ENCODE results near the gene NDST1. TPM values are rescaled to one million over a fixed set of nuclear protein-coding genes. Genes with fewer than 3 reads are reported as not detected.
A peak's percentile ranks its signal among the peaks of the same experiment; 100 is the strongest.

NDST1 gene
- total RNA-seq, 1 donor from 2014 or later, result 19.3 TPM

DNA sequence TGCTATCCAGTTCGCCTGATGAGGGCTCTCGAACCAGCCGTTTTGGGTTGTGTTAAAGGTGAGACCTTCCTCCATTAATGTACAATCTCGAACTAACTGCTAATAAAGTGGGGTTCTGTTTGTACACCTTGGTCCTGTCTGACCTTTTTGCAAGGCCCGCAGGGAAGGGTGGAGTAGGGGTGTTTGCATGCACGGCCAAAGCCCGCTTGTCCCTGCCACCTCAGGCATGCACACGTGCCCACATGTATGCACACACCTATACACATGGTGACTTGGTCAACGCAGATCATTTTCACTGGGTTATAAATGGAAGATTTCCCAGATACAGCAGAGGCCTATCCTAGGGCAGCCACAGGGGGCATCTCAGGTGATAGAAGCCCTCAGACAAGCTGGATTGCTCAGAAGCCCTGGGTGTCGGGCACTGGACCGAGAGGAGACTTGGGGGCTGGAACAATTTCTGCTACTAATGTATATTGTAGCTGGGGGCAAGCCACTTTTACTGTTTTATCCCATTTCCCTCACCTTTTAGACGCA is 50.2 kb downstream of the NDST1 start:
- Histone ChIP-seq H3K27ac (ENCODE audit: low read depth, low read length) (no peak overlapping the region), H3K36me3 (ENCODE audit: control insufficient read depth in 3 of 3, insufficient read depth in 3 of 3, low read length in 3 of 3) (peaks cover 19 to 29% (median 21%) of the 10 kb centered on the region in 3 donors), H3K4me3 (ENCODE audit: low read length in 3 of 3) (no peak overlapping the region), H3K9me3 (ENCODE audit: control insufficient read depth in 3 of 3, low read length in 3 of 3) (no peaks in the 10 kb centered on the region), H3K9ac (ENCODE audit: low read depth in 1 of 3, low read length in 3 of 3) (peak overlapping the region in 1 of 3 donors; percentile 25), H3K4me1 (ENCODE audit: control insufficient read depth in 3 of 3, insufficient read depth in 3 of 3, low read length in 3 of 3) (peaks cover 14 to 31% (median 24%) of the 10 kb centered on the region in 3 donors), H3K27me3 (ENCODE audit: control insufficient read depth in 3 of 3, insufficient read depth in 3 of 3, low read length in 3 of 3) (no peaks in the 10 kb centered on the region)

DNA sequence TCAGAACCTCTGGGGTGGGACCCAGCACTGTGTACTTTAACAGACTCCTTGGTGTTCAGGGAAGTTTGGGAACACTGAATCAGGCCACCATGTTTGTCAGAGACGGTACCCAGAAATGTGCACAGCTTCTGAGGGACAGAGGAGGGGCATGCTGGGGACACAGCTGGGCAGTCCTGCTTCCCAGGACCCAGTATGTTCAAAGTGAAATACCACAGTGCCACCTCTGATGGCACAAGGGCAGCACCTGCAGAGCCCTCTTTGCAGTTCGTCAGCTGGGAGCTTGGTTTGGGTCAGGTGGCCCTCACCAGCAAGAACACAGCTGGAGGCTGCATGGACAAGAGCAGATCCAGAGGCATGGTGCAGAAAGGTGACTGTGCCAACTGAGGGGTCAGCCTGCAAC is 51.2 kb downstream of the NDST1 start:
- Histone ChIP-seq H3K27ac (ENCODE audit: low read depth, low read length) (no peak overlapping the region), H3K9ac (ENCODE audit: low read depth in 1 of 3, low read length in 3 of 3) (peak overlapping the region in 2 of 3 donors; percentile 12 to 50), H3K9me3 (ENCODE audit: control insufficient read depth in 3 of 3, low read length in 3 of 3) (no peaks in the 10 kb centered on the region)

DNA sequence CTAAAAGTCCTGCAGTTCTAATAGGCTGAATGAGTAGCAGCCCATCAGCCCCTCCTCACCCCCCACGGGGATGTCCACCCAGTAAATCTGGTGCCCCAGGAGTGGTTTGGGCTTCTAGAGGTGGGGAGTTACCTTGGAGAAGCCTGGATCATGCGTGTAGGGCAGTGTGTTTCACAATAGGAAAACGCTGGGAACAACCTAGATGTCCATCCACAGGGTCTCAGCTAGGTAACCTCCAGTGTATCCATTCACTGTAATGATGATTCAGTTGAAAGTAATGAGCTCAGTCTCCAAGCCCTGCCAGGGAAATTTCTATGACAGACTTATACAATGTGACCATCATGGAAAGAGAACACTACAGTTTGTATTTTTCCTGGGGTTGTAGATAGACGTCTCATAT is 51.8 kb downstream of the NDST1 start:
- H3K27me3 ChIP-seq (ENCODE audit: control insufficient read depth in 3 of 3, insufficient read depth in 3 of 3, low read length in 3 of 3), result no peaks in the 10 kb centered on the region
- H3K9me3 ChIP-seq (ENCODE audit: control insufficient read depth in 3 of 3, low read length in 3 of 3), result no peaks in the 10 kb centered on the region
- H3K4me3 ChIP-seq (ENCODE audit: low read length in 3 of 3), result no peak overlapping the region
- H3K9ac ChIP-seq (ENCODE audit: low read depth in 1 of 3, low read length in 3 of 3), result no peak overlapping the region
- no peak overlapping the region for H3K27ac ChIP-seq (ENCODE audit: low read depth, low read length)
- H3K4me1 ChIP-seq (ENCODE audit: control insufficient read depth in 3 of 3, insufficient read depth in 3 of 3, low read length in 3 of 3), result peaks cover 14 to 31% (median 24%) of the 10 kb centered on the region in 3 donors
- peaks cover 9 to 16% (median 9%) of the 10 kb centered on the region in 3 donors for H3K36me3 ChIP-seq (ENCODE audit: control insufficient read depth in 3 of 3, insufficient read depth in 3 of 3, low read length in 3 of 3)

More for the DNA sequence above, 51.2 kb downstream of the NDST1 start:
- H3K4me3 ChIP-seq (ENCODE audit: low read length in 3 of 3), result no peak overlapping the region
- peaks cover 14 to 31% (median 24%) of the 10 kb centered on the region in 3 donors for H3K4me1 ChIP-seq (ENCODE audit: control insufficient read depth in 3 of 3, insufficient read depth in 3 of 3, low read length in 3 of 3)
- H3K27me3 ChIP-seq (ENCODE audit: control insufficient read depth in 3 of 3, insufficient read depth in 3 of 3, low read length in 3 of 3), result no peaks in the 10 kb centered on the region
- H3K36me3 ChIP-seq (ENCODE audit: control insufficient read depth in 3 of 3, insufficient read depth in 3 of 3, low read length in 3 of 3), result peaks cover 11 to 21% (median 13%) of the 10 kb centered on the region in 3 donors

DNA sequence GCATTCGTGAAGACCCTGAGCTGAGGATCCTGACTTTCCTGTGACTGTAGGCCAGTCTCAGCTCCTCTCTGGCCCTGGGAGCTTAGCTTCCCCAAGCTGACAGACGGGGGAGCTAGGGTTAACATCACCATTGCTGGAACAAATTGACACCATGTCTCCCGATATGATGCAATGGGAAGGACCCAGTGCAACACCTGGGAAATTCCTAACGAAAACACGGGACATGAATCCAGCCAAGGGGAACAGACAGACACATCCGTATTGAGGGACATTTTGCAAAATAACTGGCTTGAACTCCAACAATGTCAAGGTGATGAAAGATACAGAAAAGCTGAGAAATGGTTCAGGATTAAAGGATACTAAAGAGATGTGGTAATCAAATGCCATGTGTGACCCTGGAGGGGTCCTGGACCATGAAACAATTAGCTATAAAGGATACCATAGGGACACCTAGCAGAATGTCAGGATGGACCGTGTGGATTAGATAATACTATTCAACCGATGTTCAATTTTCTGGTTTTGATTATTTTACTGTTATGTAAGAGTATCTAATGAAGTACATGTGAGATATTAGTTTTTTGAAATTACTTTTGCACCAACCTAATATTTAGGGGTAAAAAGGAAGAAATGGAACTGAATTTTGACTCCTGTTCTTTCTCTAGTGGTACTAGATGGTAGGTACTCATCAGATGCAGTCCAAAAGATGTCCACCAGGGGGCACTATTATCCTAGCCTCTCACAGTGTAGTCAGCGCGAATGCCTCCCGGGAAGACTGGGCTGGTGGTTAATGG is 52.7 kb downstream of the NDST1 start:
- Histone ChIP-seq H3K4me3 (ENCODE audit: low read length in 3 of 3) (no peak overlapping the region), H3K27me3 (ENCODE audit: control insufficient read depth in 3 of 3, insufficient read depth in 3 of 3, low read length in 3 of 3) (no peaks in the 10 kb centered on the region), H3K4me1 (ENCODE audit: control insufficient read depth in 3 of 3, insufficient read depth in 3 of 3, low read length in 3 of 3) (peaks cover 14 to 31% (median 24%) of the 10 kb centered on the region in 3 donors), H3K9ac (ENCODE audit: low read depth in 1 of 3, low read length in 3 of 3) (no peak overlapping the region), H3K27ac (ENCODE audit: low read depth, low read length) (no peak overlapping the region), H3K36me3 (ENCODE audit: control insufficient read depth in 3 of 3, insufficient read depth in 3 of 3, low read length in 3 of 3) (peaks cover 1 to 8% (median 2%) of the 10 kb centered on the region in 3 donors), H3K9me3 (ENCODE audit: control insufficient read depth in 3 of 3, low read length in 3 of 3) (no peaks in the 10 kb centered on the region)

DNA sequence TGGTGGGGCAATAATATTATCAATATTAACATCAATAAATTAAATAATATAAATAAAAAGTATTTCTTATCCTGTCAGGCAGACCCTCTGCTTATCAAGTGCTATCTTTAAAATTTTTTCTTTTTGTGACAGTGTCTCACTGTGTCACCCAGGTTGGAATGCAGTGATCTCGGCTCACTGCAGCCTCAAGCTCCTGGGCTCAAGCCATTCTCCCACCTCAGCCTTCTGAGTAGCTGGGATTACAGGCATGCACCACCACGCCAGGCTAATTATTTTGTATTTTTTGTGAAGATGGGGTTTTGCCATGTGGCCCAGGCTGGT is 53.2 kb downstream of the NDST1 start:
- H3K27me3 ChIP-seq (ENCODE audit: control insufficient read depth in 3 of 3, insufficient read depth in 3 of 3, low read length in 3 of 3), result no peaks in the 10 kb centered on the region
- H3K36me3 ChIP-seq (ENCODE audit: control insufficient read depth in 3 of 3, insufficient read depth in 3 of 3, low read length in 3 of 3), result peaks cover 0 to 3% (median 0%) of the 10 kb centered on the region in 3 donors
- no peak overlapping the region for H3K4me3 ChIP-seq (ENCODE audit: low read length in 3 of 3)
- H3K9me3 ChIP-seq (ENCODE audit: control insufficient read depth in 3 of 3, low read length in 3 of 3), result no peaks in the 10 kb centered on the region
- H3K27ac ChIP-seq (ENCODE audit: low read depth, low read length), result no peak overlapping the region
- H3K4me1 ChIP-seq (ENCODE audit: control insufficient read depth in 3 of 3, insufficient read depth in 3 of 3, low read length in 3 of 3), result peaks cover 14 to 31% (median 24%) of the 10 kb centered on the region in 3 donors
- H3K9ac ChIP-seq (ENCODE audit: low read depth in 1 of 3, low read length in 3 of 3), result no peak overlapping the region

DNA sequence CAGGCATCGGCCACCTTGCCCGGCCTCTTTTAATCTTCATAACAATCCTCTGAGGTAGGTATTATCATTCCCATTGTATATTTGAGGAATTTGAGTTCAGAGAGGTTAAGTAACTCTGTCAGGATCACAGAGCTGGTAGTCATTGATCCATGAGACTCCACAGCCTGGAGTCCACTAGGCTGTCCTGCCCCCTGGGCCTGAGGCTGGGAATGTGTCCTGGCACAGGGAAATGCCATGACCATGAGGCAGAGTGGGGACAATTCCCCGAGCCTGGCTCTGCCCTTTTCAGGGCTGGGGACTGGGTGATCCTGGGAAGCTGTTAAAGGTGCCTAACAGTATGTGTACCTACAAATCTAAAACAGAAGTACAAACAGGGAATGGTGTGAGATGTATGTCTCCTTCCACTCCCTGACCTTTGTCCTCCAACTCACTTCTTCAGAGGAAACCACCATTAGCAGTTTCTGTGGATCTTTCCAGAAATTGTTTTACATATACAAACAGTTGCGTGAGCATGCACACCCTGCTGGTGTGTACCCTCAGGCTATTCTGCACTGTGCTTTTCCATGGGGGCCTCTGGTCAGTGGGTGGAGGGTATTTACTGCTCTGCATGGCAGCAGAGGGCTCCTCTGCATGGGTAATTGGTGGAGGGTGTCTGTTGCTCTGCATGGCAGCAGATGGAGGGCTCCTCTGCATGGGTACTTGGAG is 53.8 kb downstream of the NDST1 start:
- H3K9ac ChIP-seq (ENCODE audit: low read depth in 1 of 3, low read length in 3 of 3), result peak overlapping the region in 1 of 3 donors; percentile 3
- no peak overlapping the region for H3K4me3 ChIP-seq (ENCODE audit: low read length in 3 of 3)
- H3K9me3 ChIP-seq (ENCODE audit: control insufficient read depth in 3 of 3, low read length in 3 of 3), result no peaks in the 10 kb centered on the region
- H3K36me3 ChIP-seq (ENCODE audit: control insufficient read depth in 3 of 3, insufficient read depth in 3 of 3, low read length in 3 of 3), result peaks cover 0 to 2% (median 0%) of the 10 kb centered on the region in 3 donors
- no peaks in the 10 kb centered on the region for H3K27me3 ChIP-seq (ENCODE audit: control insufficient read depth in 3 of 3, insufficient read depth in 3 of 3, low read length in 3 of 3)
- H3K27ac ChIP-seq (ENCODE audit: low read depth, low read length), result no peak overlapping the region
- peaks cover 14 to 31% (median 24%) of the 10 kb centered on the region in 3 donors for H3K4me1 ChIP-seq (ENCODE audit: control insufficient read depth in 3 of 3, insufficient read depth in 3 of 3, low read length in 3 of 3)

DNA sequence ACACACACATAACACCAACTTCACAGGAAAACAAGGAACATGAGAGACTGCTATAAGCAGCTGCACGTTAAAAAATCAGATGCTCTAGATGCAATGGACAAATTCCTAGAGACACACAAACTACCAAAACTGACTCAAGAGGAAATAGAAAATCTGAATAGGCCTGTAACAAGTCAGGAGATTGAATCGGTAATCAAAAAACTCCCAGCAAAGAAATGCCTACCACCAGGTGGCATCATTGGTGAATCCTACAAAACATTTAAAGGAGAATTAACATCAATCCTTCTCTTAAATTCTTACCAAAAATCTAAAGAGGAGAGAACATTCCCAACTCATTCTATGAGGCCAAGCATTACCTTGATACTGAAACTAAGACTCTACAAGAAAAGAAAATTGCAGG is 54.9 kb downstream of the NDST1 start:
- H3K4me3 ChIP-seq (ENCODE audit: low read length in 3 of 3), result no peak overlapping the region
- H3K36me3 ChIP-seq (ENCODE audit: control insufficient read depth in 3 of 3, insufficient read depth in 3 of 3, low read length in 3 of 3), result no peaks in the 10 kb centered on the region
- H3K27me3 ChIP-seq (ENCODE audit: control insufficient read depth in 3 of 3, insufficient read depth in 3 of 3, low read length in 3 of 3), result no peaks in the 10 kb centered on the region
- peaks cover 6 to 25% (median 13%) of the 10 kb centered on the region in 3 donors for H3K4me1 ChIP-seq (ENCODE audit: control insufficient read depth in 3 of 3, insufficient read depth in 3 of 3, low read length in 3 of 3)
- H3K27ac ChIP-seq (ENCODE audit: low read depth, low read length), result no peak overlapping the region
- no peak overlapping the region for H3K9ac ChIP-seq (ENCODE audit: low read depth in 1 of 3, low read length in 3 of 3)
- H3K9me3 ChIP-seq (ENCODE audit: control insufficient read depth in 3 of 3, low read length in 3 of 3), result no peaks in the 10 kb centered on the region

DNA sequence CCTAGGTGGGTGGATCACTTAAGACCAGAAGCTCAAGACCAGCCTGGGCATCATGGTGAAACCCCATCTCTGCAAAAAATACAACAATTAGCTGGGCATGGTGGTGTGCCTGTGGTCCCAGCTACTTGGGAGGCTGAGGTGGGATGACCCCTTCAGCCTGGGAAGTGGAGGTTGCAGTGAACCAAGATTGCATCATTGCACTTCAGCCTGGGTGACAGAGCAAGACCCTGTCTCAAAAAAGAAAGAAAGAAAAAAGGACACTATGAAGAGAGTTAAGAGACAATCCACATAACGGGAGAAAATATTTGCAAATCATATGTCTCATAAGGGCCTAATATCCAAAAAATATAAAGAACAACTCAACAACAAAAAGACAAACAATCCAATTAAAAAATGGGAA is 57.9 kb downstream of the NDST1 start:
- H3K27ac ChIP-seq (ENCODE audit: low read depth, low read length), result no peak overlapping the region
- peaks cover 0 to 6% (median 0%) of the 10 kb centered on the region in 3 donors for H3K4me1 ChIP-seq (ENCODE audit: control insufficient read depth in 3 of 3, insufficient read depth in 3 of 3, low read length in 3 of 3)
- no peaks in the 10 kb centered on the region for H3K27me3 ChIP-seq (ENCODE audit: control insufficient read depth in 3 of 3, insufficient read depth in 3 of 3, low read length in 3 of 3)
- H3K9ac ChIP-seq (ENCODE audit: low read depth in 1 of 3, low read length in 3 of 3), result no peak overlapping the region
- H3K9me3 ChIP-seq (ENCODE audit: control insufficient read depth in 3 of 3, low read length in 3 of 3), result no peaks in the 10 kb centered on the region
- no peaks in the 10 kb centered on the region for H3K36me3 ChIP-seq (ENCODE audit: control insufficient read depth in 3 of 3, insufficient read depth in 3 of 3, low read length in 3 of 3)
- no peak overlapping the region for H3K4me3 ChIP-seq (ENCODE audit: low read length in 3 of 3)

DNA sequence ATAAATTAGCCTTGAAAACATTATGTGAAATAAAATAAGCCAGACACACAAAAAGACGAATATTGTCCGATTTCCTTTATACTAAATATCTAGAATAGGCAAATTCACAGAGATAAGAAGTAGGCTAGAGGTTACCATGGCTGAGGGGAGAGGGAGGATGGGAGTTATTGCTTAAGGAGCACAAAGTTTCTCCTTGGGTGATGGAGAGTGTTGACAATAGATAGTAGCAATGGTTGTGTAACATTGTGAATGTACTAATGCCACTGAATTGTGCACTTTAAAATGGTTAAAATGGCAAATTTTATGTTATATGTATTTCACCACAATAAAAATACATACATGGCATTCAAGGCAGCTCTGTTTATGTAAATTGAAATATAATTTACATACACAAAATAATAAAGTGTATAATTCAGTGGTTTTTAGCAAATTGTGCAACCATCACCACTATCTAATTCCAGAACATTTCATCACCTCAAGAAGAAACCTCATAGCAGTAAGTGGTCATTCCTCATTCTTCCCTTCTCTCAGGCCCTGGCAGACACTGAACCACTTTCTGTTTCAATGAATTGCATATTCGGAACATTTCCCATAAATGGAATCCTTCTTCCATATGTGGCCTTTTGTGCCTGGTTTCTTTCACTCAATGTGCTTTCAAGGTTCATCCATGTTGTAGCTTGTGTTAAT is 59.2 kb downstream of the NDST1 start:
- Histone ChIP-seq H3K4me1 (ENCODE audit: control insufficient read depth in 3 of 3, insufficient read depth in 3 of 3, low read length in 3 of 3) (no peaks in the 10 kb centered on the region), H3K4me3 (ENCODE audit: low read length in 3 of 3) (no peak overlapping the region), H3K36me3 (ENCODE audit: control insufficient read depth in 3 of 3, insufficient read depth in 3 of 3, low read length in 3 of 3) (no peaks in the 10 kb centered on the region), H3K27me3 (ENCODE audit: control insufficient read depth in 3 of 3, insufficient read depth in 3 of 3, low read length in 3 of 3) (no peaks in the 10 kb centered on the region), H3K9me3 (ENCODE audit: control insufficient read depth in 3 of 3, low read length in 3 of 3) (no peaks in the 10 kb centered on the region), H3K27ac (ENCODE audit: low read depth, low read length) (no peak overlapping the region), H3K9ac (ENCODE audit: low read depth in 1 of 3, low read length in 3 of 3) (no peak overlapping the region)
